GM21723 (cell line): Measurements from ENCODE around the gene RAB6B.

Experiments
- ATAC-seq: cut with Tn5 transposase; IDR thresholded peaks from one replicate; pipeline ENCODE4 v1.9.1; 2021; ENCODE audit warnings: mild to moderate bottlenecking, moderate library complexity; ENCODE audit not compliant: unreplicated experiment

RAB6B gene

GRCh38 chr3:133838296-133838789, 57.3 kb downstream of the RAB6B start:
- no peak for ATAC-seq

DNA sequence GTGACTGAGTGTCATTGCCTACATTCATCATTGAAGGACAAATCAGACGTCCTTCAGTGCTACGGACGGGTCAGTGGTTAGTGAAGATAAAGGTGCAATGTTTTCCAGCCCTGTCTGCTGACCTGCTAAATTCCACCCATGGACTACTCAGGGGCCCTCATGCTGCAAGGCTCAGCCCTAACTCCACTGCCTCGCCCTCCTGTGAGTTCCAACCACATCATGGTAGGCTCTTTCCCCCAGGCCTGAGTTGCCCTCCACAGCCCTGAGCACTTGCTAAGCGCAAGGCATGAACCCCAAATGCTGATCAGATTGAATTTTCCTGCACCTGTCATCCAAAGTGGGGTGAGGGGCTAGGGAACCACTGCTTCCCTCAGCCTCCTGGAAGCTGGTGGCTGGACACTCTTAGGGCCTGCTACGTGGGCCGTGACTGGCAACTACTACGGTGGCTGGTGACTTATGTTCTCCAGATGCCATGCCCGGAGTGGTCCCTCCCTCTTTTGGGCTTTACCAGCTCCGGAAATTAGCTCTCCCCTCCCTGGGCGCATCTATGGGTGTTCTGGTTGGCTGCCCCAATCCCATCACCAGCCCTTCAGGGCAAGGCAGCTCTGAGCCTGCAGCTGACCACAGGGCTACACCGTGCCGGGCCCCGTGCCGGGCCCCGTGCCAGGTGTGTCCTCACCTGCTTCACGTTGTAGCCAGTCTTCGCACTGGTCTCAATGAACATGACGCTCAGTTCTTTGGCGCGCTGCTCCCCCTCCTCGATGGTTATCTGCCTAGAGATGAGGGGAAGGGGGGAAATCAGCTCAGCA, 58.0 kb downstream of the RAB6B start:
- ATAC-seq: no peak

DNA sequence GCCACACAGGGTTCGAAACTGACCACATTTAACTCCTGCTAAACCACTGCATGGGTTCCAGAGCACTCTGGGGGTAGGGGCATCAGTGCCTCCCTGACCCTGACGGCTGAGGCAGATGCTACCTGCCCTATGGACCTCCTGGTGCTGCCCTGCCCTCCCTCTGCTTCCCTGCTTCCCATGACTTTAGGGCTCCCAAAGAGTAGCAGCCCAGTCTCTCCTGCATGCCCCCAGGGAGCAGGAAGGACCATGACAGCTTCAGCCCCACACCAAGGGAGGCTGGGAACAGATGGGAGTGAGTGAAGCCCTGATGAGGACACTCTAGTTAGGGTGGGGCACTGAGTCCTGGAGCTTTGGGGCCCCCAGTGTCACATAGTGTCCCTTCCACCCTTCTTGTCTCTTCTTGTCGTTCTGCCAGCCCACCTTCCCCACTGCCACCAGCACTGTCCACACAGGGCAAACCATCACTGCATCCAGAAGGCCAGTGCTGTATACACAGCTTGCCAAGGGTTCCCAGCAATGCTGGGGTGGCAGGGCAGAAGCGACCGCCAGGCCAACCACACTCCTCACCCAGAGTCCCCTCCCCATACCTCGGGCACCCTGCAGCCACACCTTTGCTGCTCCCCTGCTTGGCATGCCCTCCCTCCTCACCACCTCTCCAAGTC, 59.1 kb downstream of the RAB6B start:
- ATAC-seq: no peak

DNA sequence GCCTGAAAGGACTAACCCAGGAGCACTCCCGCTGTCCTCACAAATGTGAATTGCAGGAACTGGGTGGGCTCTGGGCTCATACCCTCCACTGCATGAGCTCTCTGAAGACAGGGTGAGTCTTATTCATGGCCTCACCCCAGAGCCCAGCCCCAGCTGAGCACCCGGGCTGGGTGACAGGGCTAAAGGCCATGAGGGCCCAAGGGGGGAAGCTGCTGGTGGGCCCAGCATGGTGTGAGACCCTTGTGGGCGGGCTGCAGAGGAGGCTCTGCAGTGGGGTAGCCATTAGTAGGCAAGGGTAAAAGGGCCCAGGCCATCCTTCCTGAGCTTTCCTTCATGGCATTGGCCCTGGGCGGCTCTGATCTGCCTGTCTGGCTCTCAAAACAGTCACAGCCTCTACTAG, 59.7 kb downstream of the RAB6B start:
- ATAC-seq: no peak

DNA sequence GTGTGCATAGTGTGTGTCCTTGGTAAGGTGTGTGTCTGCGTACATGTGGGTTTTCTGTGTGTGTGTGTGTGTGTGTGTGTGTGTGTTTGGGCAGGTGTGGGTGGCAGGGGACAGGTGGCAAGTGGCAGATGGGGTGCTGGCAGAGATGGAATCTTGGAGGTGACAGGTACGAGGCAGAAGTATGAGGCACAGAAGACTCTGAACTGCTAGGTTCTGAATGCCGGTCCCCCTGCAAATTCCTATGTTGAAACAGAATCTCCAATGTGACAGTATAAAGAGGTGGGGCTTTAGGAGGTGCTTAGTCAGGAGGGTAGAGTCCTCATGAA, 60.3 kb downstream of the RAB6B start:
- no peak for ATAC-seq

DNA sequence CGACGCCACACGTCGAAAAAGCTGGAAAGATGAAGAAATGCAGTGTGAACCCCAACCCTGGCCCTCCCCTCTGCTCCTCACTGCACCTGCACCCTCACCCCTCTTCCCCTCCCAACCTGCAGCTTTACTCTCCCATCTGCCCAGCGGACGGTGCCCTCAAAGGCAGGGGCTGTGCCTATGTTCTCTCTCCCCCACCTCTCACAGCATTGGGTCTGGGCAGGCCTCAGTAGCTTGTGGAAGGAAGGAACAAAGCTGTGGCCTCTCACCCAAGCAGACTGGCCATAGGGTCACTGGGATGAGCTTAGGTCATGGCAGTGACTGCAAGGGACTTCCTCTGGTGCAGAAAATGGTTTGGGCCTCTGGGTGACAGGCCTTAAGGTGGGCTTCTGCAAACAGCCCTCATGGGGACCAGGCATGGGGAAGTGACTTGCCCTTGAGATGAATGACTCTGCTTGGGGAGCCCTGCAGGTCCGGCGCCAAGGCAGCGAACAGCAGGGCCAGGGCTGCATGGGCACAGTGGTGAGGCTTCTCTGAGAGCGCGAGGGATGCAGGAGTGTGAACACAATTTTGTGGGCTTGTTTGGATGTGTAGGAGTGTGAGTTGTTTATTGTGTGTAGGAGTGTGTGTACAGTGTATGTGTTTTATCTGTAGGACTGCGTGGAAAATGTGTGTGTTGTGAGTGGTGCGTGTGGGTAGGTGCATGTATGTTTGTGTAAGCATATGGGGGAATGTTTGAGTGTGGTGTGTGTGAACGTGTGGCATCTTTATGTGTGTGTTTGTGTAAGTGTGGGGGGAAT, 60.9 kb downstream of the RAB6B start:
- ATAC-seq: no peak

DNA sequence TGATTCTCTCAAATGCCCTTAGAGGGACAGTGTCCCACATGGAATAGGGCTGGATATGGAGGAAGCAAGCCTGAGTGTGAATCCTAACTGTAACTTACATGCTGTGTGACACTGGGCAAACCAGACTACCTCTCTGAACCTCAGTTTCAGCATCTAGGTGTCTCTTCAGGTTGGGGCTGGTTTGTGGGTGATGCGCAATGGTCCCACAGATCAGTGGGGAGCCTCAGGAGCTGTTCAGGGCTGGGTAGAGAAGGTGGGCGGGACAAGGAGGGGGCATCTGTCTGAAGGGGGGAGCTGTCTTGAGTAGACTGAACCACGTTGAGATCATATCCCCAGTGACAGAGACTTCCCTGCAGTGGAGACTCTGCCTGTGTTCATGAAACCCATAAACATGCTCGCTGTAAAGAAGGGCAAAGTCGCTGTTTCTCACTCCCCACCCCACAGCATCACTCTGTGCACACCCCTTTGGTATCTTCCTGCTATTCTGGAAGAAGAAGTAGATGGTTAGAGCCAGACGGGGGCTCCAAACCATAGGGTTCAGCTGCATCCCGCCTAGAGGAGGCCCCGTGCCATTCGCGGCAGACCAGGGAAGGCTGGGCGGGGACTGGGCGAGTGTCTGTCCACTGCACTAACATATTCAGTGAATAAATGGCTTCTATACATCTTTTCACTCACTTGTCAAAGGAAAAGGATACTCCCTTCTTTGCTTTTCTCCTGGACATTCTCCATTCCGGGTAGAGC, 61.6 kb downstream of the RAB6B start:
- ATAC-seq: no peak

GRCh38 chr3:133833267-133833666, 62.4 kb downstream of the RAB6B start:
- ATAC-seq: no peak

- ATAC-seq: no peak
Observed at GRCh38 chr3:133832802-133833144, 62.9 kb downstream of the RAB6B start.

DNA sequence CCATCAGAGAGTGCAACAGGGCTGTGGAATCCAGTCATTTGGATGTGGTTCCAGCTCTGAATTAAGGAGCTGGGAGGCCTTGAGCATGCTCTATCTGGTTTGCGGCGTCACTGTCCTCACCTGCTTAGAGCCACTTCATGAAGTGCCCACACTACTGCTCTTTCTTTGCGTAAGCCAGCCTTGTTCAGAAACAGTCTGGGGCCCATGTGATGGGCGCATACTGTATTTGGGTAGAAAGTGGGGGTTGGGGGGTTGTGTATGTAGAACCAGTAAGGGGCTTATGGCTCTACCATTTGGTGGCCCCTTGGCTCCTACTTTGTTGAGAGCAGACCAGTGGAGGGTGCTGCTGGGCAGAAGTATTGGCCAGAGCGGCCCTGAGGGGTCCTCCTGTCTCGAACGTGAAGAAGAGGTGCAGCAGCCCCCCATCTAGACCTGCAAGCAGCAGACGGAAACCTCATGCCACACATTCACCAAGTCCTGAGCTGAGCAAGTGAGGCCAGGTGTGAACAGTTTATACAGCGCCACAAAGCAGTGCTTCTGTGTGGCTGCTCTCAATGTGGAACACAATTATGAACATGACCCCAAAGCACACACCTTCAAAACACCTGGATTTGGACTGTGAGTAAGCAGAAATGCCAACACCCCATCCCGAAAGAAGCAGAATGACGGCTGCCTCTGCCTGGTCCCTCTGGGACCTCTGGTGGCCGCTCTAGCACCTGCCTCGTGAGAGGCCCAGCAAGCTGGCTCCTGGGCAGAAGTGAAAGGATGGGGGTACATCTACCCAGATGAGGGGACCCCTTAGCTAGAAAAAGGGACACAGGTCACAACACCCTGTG, 63.5 kb downstream of the RAB6B start:
- no peak for ATAC-seq

- ATAC-seq: no peak
Observed at GRCh38 chr3:133830071-133830470, 65.6 kb downstream of the RAB6B start.

GRCh38 chr3:133829310-133829707, 66.4 kb downstream of the RAB6B start:
- no peak for ATAC-seq

DNA sequence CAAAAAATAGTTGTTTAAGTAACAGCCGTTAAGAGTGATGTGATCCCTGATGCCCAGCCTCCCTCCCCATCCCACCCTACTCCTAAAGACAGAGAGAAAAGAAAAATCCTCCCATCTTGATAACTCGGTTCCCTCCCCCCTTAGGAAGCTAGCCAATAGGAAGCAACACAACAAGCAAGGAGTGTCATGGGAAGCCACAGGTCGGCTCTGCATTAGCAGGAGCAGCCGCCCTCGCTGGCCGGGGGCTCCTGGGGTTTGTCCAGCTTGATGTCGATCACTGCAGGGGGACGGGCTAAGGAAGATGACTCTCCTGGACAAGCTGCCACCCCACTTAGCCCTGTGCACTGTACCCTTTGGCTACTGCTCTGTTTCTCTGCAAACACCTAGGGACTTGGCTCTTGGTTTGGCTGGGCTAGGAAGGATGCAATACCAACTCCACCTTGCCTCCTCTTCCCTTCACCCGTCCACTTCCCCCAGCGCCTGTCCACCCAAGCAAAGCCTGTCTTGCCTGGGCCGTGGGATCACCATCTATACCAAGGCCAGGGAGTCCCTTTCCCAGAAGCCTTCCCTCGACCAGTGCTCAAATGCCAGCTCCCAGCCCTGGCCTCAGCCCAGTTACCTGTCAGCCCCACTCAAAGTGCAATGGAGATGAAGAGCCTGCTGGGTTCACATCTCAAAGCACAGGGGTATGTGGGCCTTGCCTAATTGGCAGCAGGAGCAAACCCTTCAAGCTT, 66.9 kb downstream of the RAB6B start:
- no peak for ATAC-seq

DNA sequence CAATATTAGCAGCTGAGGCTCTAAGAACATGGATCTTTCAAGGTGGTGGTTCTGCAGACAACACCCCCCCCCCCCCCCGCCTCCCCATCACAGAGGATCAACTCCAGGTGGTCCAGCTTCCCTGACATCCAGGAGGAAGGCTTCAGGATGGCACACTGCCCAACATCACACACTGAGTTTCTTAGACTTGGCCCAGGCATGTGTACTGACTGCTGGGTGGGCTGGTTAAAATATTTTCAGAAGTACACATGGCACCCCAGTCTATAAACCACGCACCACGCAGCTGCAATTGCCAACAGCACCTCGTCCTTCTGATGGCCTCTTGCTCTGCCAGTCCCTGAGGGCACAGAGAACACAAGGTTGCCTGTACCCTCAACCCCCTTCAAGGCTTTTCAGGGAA, 68.0 kb downstream of the RAB6B start:
- ATAC-seq: no peak

- ATAC-seq: no peak
Observed at GRCh38 chr3:133827136-133827535, 68.5 kb downstream of the RAB6B start.

GRCh38 chr3:133825969-133826727, 69.5 kb downstream of the RAB6B start:
- ATAC-seq: no peak

- no peak for ATAC-seq
Observed at GRCh38 chr3:133824961-133825485, 70.7 kb downstream of the RAB6B start.

GRCh38 chr3:133821767-133822638, 73.7 kb downstream of the RAB6B start:
- ATAC-seq: no peak
